Neural cell (in vitro differentiated cells): ENCODE data around the gene E4F1. TPM values are rescaled to one million over a fixed set of nuclear protein-coding genes. Genes with fewer than 3 reads are reported as not detected.

ENCODE experiments used
- H2AFZ ChIP-seq: fragments of 200-600, 300-800 bp; sonication (generic), shearing (Covaris generic); 2 replicates; pipeline ENCODE4 v1.6.0; 2014; ENCODE audit warnings: low read depth, mild to moderate bottlenecking, antibody characterized with exemption, low read length, moderate library complexity
- H3F3A ChIP-seq: fragments of 200-600 bp; shearing (Covaris generic); 2 replicates; pipeline ENCODE4 v1.6.1; 2016; ENCODE audit warnings: mild to moderate bottlenecking, moderate library complexity, mixed read lengths, antibody characterized with exemption, low read length; ENCODE audit not compliant: insufficient read depth, poor library complexity, severe bottlenecking
- H3K27ac ChIP-seq: fragments of 200-600, 300-800 bp; sonication (generic), shearing (Covaris generic); 2 replicates; pipeline ENCODE4 v1.5.1; 2014; ENCODE audit warnings: mild to moderate bottlenecking, low read length, moderate library complexity
- H3K27me3 ChIP-seq: fragments of 300-800, 200-600 bp; sonication (generic), shearing (Covaris generic); 2 replicates; pipeline ENCODE4 v1.6.0; 2014; ENCODE audit warnings: mild to moderate bottlenecking, low read depth, low read length, moderate library complexity; ENCODE audit not compliant: insufficient read depth
- H3K36me3 ChIP-seq: fragments of 300-800, 200-600 bp; sonication (generic), shearing (Covaris generic); 2 replicates; pipeline ENCODE4 v1.5.1; 2014; ENCODE audit warnings: mild to moderate bottlenecking, antibody characterized with exemption, low read length, moderate library complexity; ENCODE audit not compliant: insufficient read depth
- H3K4me2 ChIP-seq: fragments of 300-800, 200-600 bp; sonication (generic), shearing (Covaris generic); 2 replicates; pipeline ENCODE4 v1.6.0; 2014; ENCODE audit warnings: mild to moderate bottlenecking, low read length
- H3K4me3 ChIP-seq: fragments of 300-800, 200-600 bp; sonication (generic), shearing (Covaris generic); 2 replicates; pipeline ENCODE4 v1.5.1; 2014; ENCODE audit warnings: mild to moderate bottlenecking, low read length, moderate library complexity
- H3K79me2 ChIP-seq: fragments of 200-600 bp; shearing (Covaris generic); replicated peaks from 2 replicates; pipeline ENCODE4 v1.6.0; 2014; ENCODE audit warnings: mild to moderate bottlenecking, low read length, moderate library complexity; ENCODE audit not compliant: insufficient read depth
- H3K9ac ChIP-seq: fragments of 300-800, 200-600 bp; sonication (generic), shearing (Covaris generic); 2 replicates; pipeline ENCODE4 v1.6.1; 2016; ENCODE audit warnings: mild to moderate bottlenecking, low read length, mixed read lengths
- H3K9me2 ChIP-seq: fragments of 200-600 bp; shearing (Covaris generic); 2 replicates; pipeline ENCODE4 v1.6.1; 2016; ENCODE audit warnings: mild to moderate bottlenecking, low read length, mixed read lengths; ENCODE audit not compliant: insufficient read depth
- H3K9me3 ChIP-seq: fragments of 200-600, 300-800 bp; sonication (generic), shearing (Covaris generic); 2 replicates; pipeline ENCODE4 v1.6.1; 2016; ENCODE audit warnings: mild to moderate bottlenecking, mixed run types, low read length, moderate library complexity, mixed read lengths
- H4K20me1 ChIP-seq: fragments of 200-600 bp; shearing (Covaris generic); 2 replicates; pipeline ENCODE4 v1.6.1; 2016; ENCODE audit warnings: mild to moderate bottlenecking, mixed run types; ENCODE audit not compliant: insufficient read depth
- EP300 ChIP-seq: fragments of 450-650 bp; conservative IDR thresholded peaks from 2 replicates; pipeline ENCODE4 v1.6.1; 2014; ENCODE audit warnings: antibody characterized with exemption, mild to moderate bottlenecking, moderate library complexity; ENCODE audit not compliant: poor library complexity, severe bottlenecking
- EZH2 ChIP-seq: fragments of 200-600, 300-800 bp; shearing (Covaris generic), sonication (generic); IDR thresholded peaks from 2 replicates; pipeline ENCODE4 v1.6.1; 2014; ENCODE audit warnings: antibody characterized with exemption, low read length, borderline replicate concordance, mild to moderate bottlenecking; ENCODE audit not compliant: insufficient read depth, poor library complexity, severe bottlenecking
- MXI1 ChIP-seq: fragments of 450-650 bp; conservative IDR thresholded peaks from 2 replicates; pipeline ENCODE4 v1.6.1; 2014; ENCODE audit warnings: antibody characterized with exemption, mild to moderate bottlenecking; ENCODE audit not compliant: poor library complexity, severe bottlenecking
- POLR2AphosphoS5 ChIP-seq: IDR thresholded peaks from 2 replicates; pipeline ENCODE4 v1.6.1; 2012
- RAD21 ChIP-seq: fragments of 450-650 bp; conservative IDR thresholded peaks from 2 replicates; pipeline ENCODE4 v1.6.1; 2014; ENCODE audit warnings: antibody characterized with exemption, mild to moderate bottlenecking, moderate library complexity
- SMC3 ChIP-seq: fragments of 450-650 bp; conservative IDR thresholded peaks from 2 replicates; pipeline ENCODE4 v1.6.1; 2014; ENCODE audit warnings: antibody characterized with exemption, mild to moderate bottlenecking, moderate library complexity; ENCODE audit not compliant: poor library complexity
- TAF1 ChIP-seq: IDR thresholded peaks from 2 replicates; pipeline ENCODE4 v1.6.1; 2012; ENCODE audit warnings: low read depth
- polyA plus RNA-seq: library from polyadenylated mRNA; depleted of rRNA; stranded (reverse); fragments of >200 nt; gene quantifications from 2 replicates; pipeline ENCODE4 v1.2.3, GENCODE V29; 2014
- TF ChIP-seq, protein P1 (sequence below): IDR thresholded peaks from 2 replicates; pipeline ENCODE4 v1.6.1; 2012; ENCODE audit warnings: borderline replicate concordance
- TF ChIP-seq, protein P2 (sequence below): fragments of 450-650 bp; IDR thresholded peaks from 2 replicates; pipeline ENCODE4 v1.5.1; 2014; ENCODE audit warnings: antibody characterized with exemption, mild to moderate bottlenecking, moderate library complexity; ENCODE audit not compliant: poor library complexity, severe bottlenecking

Gene E4F1
- polyA plus RNA-seq, 1 donor from 2014 or later: 64.9 TPM

DNA sequence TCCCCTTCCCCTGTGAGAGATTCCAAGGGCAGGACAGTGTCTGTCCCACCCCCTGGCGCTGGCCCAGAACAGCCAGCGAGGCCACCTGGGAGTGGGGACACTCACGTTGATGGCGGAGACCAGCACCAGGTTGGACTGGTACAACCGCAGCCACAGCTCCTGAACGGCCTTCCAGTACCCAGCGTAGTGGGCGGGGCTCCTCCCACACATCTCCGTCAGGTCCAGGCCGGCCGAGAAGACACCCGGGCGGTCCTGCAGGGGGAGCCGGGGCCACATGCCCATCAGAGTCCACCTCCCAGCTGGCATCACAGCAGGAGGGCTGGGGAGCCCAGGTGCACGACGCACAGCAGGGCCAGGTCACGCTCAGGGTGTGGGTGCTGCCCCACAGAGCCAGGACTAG is 20.9 kb downstream of the E4F1 start:
- H3K27ac ChIP-seq: no peak overlapping the region

DNA sequence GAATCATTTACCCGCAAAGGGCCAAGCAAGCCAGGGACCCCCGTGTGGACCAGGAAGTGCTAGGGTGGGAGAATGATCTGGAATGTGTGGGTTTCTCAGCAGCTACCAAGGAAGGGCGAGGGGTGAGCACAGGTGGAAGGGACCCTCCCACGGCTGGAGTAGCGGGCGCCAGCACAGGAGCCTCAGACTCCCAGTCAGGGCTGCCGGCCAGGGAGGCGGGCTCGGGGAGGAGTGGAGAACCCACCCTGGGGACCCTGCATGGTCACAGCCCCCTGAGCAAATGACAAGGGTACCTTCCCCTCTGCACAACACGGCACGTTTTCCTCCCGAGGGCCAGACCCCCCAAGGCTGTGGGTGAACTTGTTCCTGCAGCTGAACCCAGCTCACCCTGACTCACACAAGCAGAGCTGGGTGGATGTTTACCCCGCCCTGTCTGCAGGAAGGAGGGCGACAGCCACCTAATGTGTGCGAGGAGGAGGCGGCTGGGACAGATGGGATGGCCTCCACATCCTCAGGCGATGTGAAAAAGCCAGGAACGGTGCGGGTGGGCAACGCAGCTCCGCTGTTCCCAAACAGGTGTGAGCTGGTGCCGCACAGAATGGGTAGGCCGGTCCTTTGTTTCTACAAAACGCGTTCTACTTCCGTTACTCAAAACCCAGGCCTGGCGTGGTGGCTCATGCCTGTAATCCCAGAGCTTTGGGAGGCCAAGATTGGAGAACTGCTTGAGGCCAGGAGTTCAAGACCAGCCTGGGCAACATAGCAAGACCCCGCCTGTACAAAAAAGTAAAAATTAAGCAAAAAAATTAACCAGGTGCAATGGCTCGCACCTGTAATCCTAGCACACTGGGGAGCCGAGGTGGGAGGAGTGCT is 21.8 kb downstream of the E4F1 start:
- H3F3A ChIP-seq: no peaks in the 10 kb centered on the region
- H3K4me2 ChIP-seq: no peak overlapping the region
- H3K9me2 ChIP-seq: no peaks in the 10 kb centered on the region
- no peaks in the 10 kb centered on the region for H4K20me1 ChIP-seq
- peaks cover 4% of the 10 kb centered on the region for H3K79me2 ChIP-seq
- TF ChIP-seq, protein P1, sequence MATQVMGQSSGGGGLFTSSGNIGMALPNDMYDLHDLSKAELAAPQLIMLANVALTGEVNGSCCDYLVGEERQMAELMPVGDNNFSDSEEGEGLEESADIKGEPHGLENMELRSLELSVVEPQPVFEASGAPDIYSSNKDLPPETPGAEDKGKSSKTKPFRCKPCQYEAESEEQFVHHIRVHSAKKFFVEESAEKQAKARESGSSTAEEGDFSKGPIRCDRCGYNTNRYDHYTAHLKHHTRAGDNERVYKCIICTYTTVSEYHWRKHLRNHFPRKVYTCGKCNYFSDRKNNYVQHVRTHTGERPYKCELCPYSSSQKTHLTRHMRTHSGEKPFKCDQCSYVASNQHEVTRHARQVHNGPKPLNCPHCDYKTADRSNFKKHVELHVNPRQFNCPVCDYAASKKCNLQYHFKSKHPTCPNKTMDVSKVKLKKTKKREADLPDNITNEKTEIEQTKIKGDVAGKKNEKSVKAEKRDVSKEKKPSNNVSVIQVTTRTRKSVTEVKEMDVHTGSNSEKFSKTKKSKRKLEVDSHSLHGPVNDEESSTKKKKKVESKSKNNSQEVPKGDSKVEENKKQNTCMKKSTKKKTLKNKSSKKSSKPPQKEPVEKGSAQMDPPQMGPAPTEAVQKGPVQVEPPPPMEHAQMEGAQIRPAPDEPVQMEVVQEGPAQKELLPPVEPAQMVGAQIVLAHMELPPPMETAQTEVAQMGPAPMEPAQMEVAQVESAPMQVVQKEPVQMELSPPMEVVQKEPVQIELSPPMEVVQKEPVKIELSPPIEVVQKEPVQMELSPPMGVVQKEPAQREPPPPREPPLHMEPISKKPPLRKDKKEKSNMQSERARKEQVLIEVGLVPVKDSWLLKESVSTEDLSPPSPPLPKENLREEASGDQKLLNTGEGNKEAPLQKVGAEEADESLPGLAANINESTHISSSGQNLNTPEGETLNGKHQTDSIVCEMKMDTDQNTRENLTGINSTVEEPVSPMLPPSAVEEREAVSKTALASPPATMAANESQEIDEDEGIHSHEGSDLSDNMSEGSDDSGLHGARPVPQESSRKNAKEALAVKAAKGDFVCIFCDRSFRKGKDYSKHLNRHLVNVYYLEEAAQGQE: no peak
- no peak for TF ChIP-seq POLR2AphosphoS5
- no peak for TF ChIP-seq RAD21
- TF ChIP-seq TAF1: no peak
- TF ChIP-seq MXI1: no peak
- TF ChIP-seq EP300: no peak
- no peak for TF ChIP-seq SMC3
- TF ChIP-seq EZH2: no peak
- TF ChIP-seq, protein P2, sequence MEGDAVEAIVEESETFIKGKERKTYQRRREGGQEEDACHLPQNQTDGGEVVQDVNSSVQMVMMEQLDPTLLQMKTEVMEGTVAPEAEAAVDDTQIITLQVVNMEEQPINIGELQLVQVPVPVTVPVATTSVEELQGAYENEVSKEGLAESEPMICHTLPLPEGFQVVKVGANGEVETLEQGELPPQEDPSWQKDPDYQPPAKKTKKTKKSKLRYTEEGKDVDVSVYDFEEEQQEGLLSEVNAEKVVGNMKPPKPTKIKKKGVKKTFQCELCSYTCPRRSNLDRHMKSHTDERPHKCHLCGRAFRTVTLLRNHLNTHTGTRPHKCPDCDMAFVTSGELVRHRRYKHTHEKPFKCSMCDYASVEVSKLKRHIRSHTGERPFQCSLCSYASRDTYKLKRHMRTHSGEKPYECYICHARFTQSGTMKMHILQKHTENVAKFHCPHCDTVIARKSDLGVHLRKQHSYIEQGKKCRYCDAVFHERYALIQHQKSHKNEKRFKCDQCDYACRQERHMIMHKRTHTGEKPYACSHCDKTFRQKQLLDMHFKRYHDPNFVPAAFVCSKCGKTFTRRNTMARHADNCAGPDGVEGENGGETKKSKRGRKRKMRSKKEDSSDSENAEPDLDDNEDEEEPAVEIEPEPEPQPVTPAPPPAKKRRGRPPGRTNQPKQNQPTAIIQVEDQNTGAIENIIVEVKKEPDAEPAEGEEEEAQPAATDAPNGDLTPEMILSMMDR: no peak
- H3K4me3 ChIP-seq: no peak overlapping the region
- H3K9me3 ChIP-seq: no peaks in the 10 kb centered on the region
- H3K27ac ChIP-seq: no peak overlapping the region
- H2AFZ ChIP-seq: no peak overlapping the region
- no peaks in the 10 kb centered on the region for H3K27me3 ChIP-seq
- no peaks in the 10 kb centered on the region for H3K36me3 ChIP-seq
- H3K9ac ChIP-seq: no peak overlapping the region

More for the DNA sequence above, 20.9 kb downstream of the E4F1 start:
- no peak for TF ChIP-seq POLR2AphosphoS5
- TF ChIP-seq RAD21: no peak
- TF ChIP-seq, protein P2: no peak
- TF ChIP-seq EZH2: no peak
- no peak for TF ChIP-seq SMC3
- TF ChIP-seq, protein P1: no peak
- no peak for TF ChIP-seq EP300
- no peak for TF ChIP-seq TAF1
- no peak for TF ChIP-seq MXI1
- Histone ChIP-seq H3K27me3 (no peaks in the 10 kb centered on the region), H3K9me2 (no peaks in the 10 kb centered on the region), H3F3A (no peaks in the 10 kb centered on the region), H2AFZ (no peak overlapping the region), H4K20me1 (no peaks in the 10 kb centered on the region), H3K4me2 (no peak overlapping the region), H3K9ac (no peak overlapping the region), H3K4me3 (no peak overlapping the region), H3K9me3 (no peaks in the 10 kb centered on the region), H3K36me3 (no peaks in the 10 kb centered on the region), H3K79me2 (peaks cover 4% of the 10 kb centered on the region)
